ENCODE results near the gene BCL2.

GRCh38 chr18:63100630-63101055 lies 218.9 kb downstream of the BCL2 start:
- TF ChIP-seq CTCF (IDR thresholded peaks at IDR 0.05; ENCODE audit: borderline replicate concordance, extremely low read depth, low read length, poor library complexity, severe bottlenecking) (no peak), EZH2 (IDR thresholded peaks at IDR 0.05; ENCODE audit: borderline replicate concordance, low read depth, low read length, severe bottlenecking) (no peak)
